ENCODE results near the gene NEURL1. TPM values are rescaled to one million over a fixed set of nuclear protein-coding genes. Genes with fewer than 3 reads are reported as not detected.
A peak's percentile ranks its signal among the peaks of the same experiment; 100 is the strongest.
"Not testable (repeated sequence)": the region's sequence is repeated elsewhere in the genome, so short reads cannot be mapped to it uniquely, and the experiment has no call there.

Gene NEURL1
- total RNA-seq, 2 experiments from 2014 or later, result 1.1 to 1.6 TPM

GRCh38 chr10:103501186-103501585 lies 7.7 kb downstream of the NEURL1 start:
- CTCF ChIA-PET, result interaction anchor here (1.3 to 3.1 kb wide), 3 partner anchors 8 to 15 kb away, joined by 3 to 8 read pairs (median 5); partner anchors contain the start of gene NEURL1
- no peak for DNase-seq
- no peak overlapping the region for H3K27ac Mint-ChIP-seq
- POLR2A ChIA-PET, result no interaction called here
- H3K36me3 Mint-ChIP-seq (ENCODE audit: low read depth), result no peaks in the 10 kb centered on the region
- peaks cover 62% of the 10 kb centered on the region for H3K27me3 Mint-ChIP-seq
- no peak overlapping the region for H3K4me3 Mint-ChIP-seq
- peaks cover 20% of the 10 kb centered on the region for H3K4me1 Mint-ChIP-seq
- H3K9me3 Mint-ChIP-seq, result no peaks in the 10 kb centered on the region

DNA sequence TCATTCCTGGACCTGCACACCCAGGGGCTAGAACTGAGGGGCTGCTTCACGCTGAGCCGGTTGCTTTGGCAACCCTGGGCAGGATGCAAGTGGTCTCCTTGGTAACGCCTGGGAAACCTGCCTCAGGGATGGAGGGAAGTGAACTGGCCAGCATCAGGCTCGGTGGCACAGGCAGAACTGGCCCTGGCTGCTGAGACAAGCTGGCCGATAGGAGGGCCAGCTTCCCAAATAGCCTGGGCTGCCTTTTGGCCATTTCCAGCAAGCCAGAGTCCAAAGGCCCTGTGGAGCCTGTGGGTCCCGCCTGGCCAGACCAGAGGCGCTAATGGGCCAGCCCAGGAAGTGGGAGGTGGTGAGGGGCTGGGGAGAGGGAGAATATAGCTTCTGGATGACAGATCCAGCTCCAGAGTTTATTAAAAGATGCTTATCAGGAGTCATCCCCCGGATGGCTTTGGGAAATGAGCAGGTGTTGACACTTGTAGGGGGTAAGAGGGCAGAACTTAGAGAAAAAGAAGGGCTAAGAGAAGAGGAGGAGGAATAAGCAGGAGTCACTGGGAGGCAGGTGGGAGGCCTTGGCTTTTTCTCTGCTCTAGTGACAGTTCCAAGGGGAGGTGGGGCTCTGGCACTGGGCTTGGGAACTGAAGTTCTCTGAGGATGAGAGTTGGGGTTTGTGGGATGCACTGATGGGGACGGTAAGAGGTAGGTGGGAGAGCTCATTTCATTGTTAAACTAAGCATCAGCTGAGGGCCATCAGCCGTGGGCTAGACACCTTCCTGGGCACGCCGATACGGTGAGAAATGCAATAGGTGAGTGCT lies 9.6 kb downstream of the NEURL1 start:
- H3K27me3 Mint-ChIP-seq, result peaks cover 57% of the 10 kb centered on the region

GRCh38 chr10:103503777-103504176 lies 10.3 kb downstream of the NEURL1 start:
- H3K9me3 Mint-ChIP-seq; H3K4me3 Mint-ChIP-seq; POLR2A ChIA-PET; DNase-seq; H3K27ac Mint-ChIP-seq; H3K36me3 Mint-ChIP-seq (ENCODE audit: low read depth): not testable (repeated sequence)
- Mint-ChIP-seq H3K4me1 (peaks cover 20% of the 10 kb centered on the region), H3K27me3 (peaks cover 56% of the 10 kb centered on the region)
- CTCF ChIA-PET, result interaction anchor here (0.7 to 2.9 kb wide), 7 partner anchors 11 to 39 kb away, joined by 3 to 12 read pairs (median 4); partner anchors contain the start of gene NEURL1

More for the DNA sequence above, 9.6 kb downstream of the NEURL1 start:
- Mint-ChIP-seq H3K4me1 (peaks cover 20% of the 10 kb centered on the region), H3K27ac (no peak overlapping the region), H3K9me3 (no peaks in the 10 kb centered on the region), H3K36me3 (ENCODE audit: low read depth) (no peaks in the 10 kb centered on the region), H3K4me3 (no peak overlapping the region)
- ChIA-PET CTCF (interaction anchor here (0.7 to 2.9 kb wide), 5 partner anchors 10 to 38 kb away, joined by 3 to 12 read pairs (median 7); partner anchors contain the start of gene NEURL1), POLR2A (no interaction called here)
- DNase-seq, result no peak

GRCh38 chr10:103504181-103504783 lies 10.8 kb downstream of the NEURL1 start:
- peaks cover 51% of the 10 kb centered on the region for H3K27me3 Mint-ChIP-seq
- DNase-seq, result peak; percentile 53
- H3K9me3 Mint-ChIP-seq, result no peaks in the 10 kb centered on the region
- peaks cover 20% of the 10 kb centered on the region for H3K4me1 Mint-ChIP-seq
- ChIA-PET CTCF (interaction anchor here (0.6 to 2.9 kb wide), 9 partner anchors 10 to 976 kb away, joined by 3 to 12 read pairs (median 4); partner anchors contain the start of gene NEURL1), POLR2A (no interaction called here)
- H3K36me3 Mint-ChIP-seq (ENCODE audit: low read depth), result no peaks in the 10 kb centered on the region
- no peak overlapping the region for H3K27ac Mint-ChIP-seq
- no peak overlapping the region for H3K4me3 Mint-ChIP-seq

- CTCF ChIA-PET, result interaction anchor here (1.7 to 2.1 kb wide), 2 partner anchors 10 to 20 kb away, joined by 6 to 7 read pairs; no protein-coding TSS in a partner anchor
- Mint-ChIP-seq H3K4me3 (no peak overlapping the region), H3K27ac (no peak overlapping the region), H3K9me3 (no peaks in the 10 kb centered on the region), H3K36me3 (ENCODE audit: low read depth) (no peaks in the 10 kb centered on the region), H3K27me3 (peaks cover 40% of the 10 kb centered on the region), H3K4me1 (peaks cover 14% of the 10 kb centered on the region)
- DNase-seq, result no peak
- POLR2A ChIA-PET, result no interaction called here
Observed at GRCh38 chr10:103506061-103506460, 12.6 kb downstream of the NEURL1 start.

DNA sequence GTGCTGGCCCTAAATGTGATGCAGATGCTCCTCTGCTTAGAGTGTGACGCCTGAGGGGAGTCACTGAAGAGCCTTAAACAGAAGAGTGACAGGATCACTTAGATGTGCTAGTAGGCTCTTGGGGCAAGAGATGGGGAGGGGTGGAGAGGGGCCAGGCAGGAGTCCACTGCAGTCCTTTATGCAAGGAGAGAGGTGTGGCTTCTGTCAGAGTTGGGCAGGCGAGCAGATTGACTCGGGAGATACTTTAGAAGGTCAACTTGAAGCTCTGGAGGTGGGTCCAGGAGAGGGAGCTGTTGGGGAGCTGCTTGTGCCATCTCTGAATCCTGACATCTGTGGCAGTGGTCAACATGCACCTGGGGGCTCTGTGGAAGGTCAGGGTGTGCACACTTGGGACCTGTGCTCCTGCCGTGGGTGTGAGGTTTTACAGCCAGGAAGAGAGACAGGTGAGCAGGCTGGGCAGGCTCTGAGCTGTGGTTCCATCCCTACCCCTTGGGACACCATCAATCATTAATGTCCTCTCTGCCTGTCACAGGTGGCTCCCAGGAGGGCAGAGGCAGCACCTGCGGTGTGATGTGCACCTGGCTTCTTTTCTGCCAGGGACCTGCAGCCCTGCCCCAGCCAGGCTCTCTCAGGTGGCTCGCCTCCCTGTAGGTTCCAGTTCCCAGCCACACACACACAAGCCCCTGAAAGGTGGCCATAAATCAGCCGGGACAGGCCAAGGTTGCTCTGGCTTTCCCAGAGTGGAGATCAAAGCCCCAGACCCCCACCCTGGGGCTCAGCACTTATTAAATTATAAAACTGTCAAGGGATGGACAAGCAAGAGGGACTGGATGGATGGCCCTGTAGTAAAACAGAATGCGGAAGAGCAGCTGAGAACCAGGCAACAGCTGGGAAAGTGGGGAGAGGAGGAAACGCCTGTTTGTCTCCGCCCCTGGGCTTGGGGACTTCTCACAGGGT lies 14.0 kb downstream of the NEURL1 start:
- ChIA-PET POLR2A (no interaction called here), CTCF (interaction anchor here (1.2 to 2.1 kb wide), 3 partner anchors 8 to 262 kb away, joined by 3 to 7 read pairs (median 3); partner anchors contain the start of gene RPEL1)
- H3K9me3 Mint-ChIP-seq, result no peaks in the 10 kb centered on the region
- H3K36me3 Mint-ChIP-seq (ENCODE audit: low read depth), result no peaks in the 10 kb centered on the region
- no peak overlapping the region for H3K27ac Mint-ChIP-seq
- H3K4me3 Mint-ChIP-seq, result no peak overlapping the region
- no peak for DNase-seq
- H3K27me3 Mint-ChIP-seq, result peaks cover 34% of the 10 kb centered on the region
- H3K4me1 Mint-ChIP-seq, result peaks cover 13% of the 10 kb centered on the region

- peaks cover 23% of the 10 kb centered on the region for H3K27me3 Mint-ChIP-seq
- H3K4me3 Mint-ChIP-seq, result no peak overlapping the region
- no peak for DNase-seq
- no peaks in the 10 kb centered on the region for H3K36me3 Mint-ChIP-seq (ENCODE audit: low read depth)
- H3K9me3 Mint-ChIP-seq, result no peaks in the 10 kb centered on the region
- POLR2A ChIA-PET, result no interaction called here
- CTCF ChIA-PET, result interaction anchor here (1.1 to 1.2 kb wide), 3 partner anchors 14 to 54 kb away, joined by 3 to 5 read pairs (median 3); no protein-coding TSS in a partner anchor
- H3K27ac Mint-ChIP-seq, result no peak overlapping the region
- peaks cover under 1% of the 10 kb centered on the region for H3K4me1 Mint-ChIP-seq
Observed at GRCh38 chr10:103510046-103510685, 16.7 kb downstream of the NEURL1 start.

DNA sequence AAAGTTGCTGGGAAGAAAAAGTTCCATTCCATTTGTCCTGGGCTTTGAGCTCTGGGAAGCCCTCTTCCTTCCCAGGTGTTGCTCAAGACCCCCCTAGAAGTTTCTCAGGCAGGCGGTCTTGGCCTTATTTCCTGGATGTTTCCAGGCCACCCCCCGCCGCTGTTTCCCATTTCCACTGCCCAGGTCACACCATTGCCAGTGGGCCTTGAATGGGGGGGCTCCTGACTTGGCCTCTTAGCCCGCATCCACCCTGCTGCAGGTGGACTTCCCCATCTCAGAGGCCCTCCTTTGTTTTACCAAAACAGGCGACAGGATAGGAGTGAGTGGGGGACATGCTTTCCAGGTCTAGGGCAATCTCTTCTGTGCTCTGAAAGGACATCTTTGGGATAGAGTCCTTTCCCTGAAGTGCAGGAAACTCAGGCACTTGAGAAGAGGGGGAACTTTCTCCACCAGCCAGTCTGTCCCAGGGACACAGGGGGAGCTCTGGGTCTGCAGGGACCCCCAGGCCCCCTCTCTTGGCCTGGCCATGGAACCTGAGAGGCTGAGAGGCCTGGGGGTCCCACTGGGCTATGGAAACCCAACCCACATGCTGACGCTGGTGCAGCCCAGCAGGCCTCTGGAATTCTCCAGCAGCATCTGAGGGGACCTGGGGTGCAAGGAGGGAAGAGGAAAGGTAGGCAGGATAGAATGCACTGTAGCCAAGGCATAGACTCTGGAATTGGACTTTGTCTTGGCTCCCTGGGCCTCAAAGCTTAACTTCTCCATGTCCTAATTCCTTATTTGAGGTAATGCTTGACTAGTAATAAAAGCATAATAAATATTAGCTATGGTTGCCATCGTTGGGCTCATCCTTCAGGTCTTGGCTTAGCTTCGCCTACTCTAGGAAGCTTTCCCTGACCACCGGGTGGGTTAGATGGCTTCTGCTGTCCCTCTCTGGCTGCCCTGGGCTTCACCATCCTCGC lies 17.6 kb downstream of the NEURL1 start:
- no peak overlapping the region for H3K27ac Mint-ChIP-seq
- no peak for DNase-seq
- no peaks in the 10 kb centered on the region for H3K36me3 Mint-ChIP-seq (ENCODE audit: low read depth)
- peaks cover 18% of the 10 kb centered on the region for H3K27me3 Mint-ChIP-seq
- H3K9me3 Mint-ChIP-seq, result no peaks in the 10 kb centered on the region
- H3K4me1 Mint-ChIP-seq, result peaks cover 5% of the 10 kb centered on the region
- H3K4me3 Mint-ChIP-seq, result no peak overlapping the region
- CTCF ChIA-PET, result interaction anchor here (0.5 kb wide), 1 partner anchor 378 kb away, joined by 3 read pairs; no protein-coding TSS in a partner anchor
- POLR2A ChIA-PET, result no interaction called here

GRCh38 chr10:103512166-103512565 lies 18.7 kb downstream of the NEURL1 start:
- H3K4me1 Mint-ChIP-seq, result peaks cover 5% of the 10 kb centered on the region
- H3K4me3 Mint-ChIP-seq, result no peak overlapping the region
- ChIA-PET CTCF (interaction anchor here (1.0 to 4.0 kb wide), 2 partner anchors 8 to 41 kb away, joined by 4 to 12 read pairs; no protein-coding TSS in a partner anchor), POLR2A (no interaction called here)
- no peaks in the 10 kb centered on the region for H3K9me3 Mint-ChIP-seq
- H3K27me3 Mint-ChIP-seq, result peaks cover 15% of the 10 kb centered on the region
- no peak overlapping the region for H3K27ac Mint-ChIP-seq
- no peaks in the 10 kb centered on the region for H3K36me3 Mint-ChIP-seq (ENCODE audit: low read depth)
- DNase-seq, result no peak

- Mint-ChIP-seq H3K4me1 (peaks cover 5% of the 10 kb centered on the region), H3K36me3 (ENCODE audit: low read depth) (no peaks in the 10 kb centered on the region), H3K9me3 (no peaks in the 10 kb centered on the region), H3K27me3 (peaks cover 15% of the 10 kb centered on the region), H3K27ac (no peak overlapping the region), H3K4me3 (no peak overlapping the region)
- ChIA-PET POLR2A (no interaction called here), CTCF (interaction anchor here (0.6 to 4.0 kb wide), 3 partner anchors 9 to 41 kb away, joined by 3 to 12 read pairs (median 4); no protein-coding TSS in a partner anchor)
- DNase-seq, result no peak
Observed at GRCh38 chr10:103512591-103513379, 19.3 kb downstream of the NEURL1 start.

Measured in activated CD4-positive, alpha-beta T cell treated with anti-CD3 and anti-CD28 coated beads, Interleukin-2, amount 10 ng/mL, durations not matched to agents 7 days and 5 days (primary cell).